ENCODE results near the gene MAP4K2.
A peak's percentile ranks its signal among the peaks of the same experiment; 100 is the strongest.

Gene MAP4K2

GRCh38 chr11:64803846-64804345 lies 882 bp upstream of the MAP4K2 start:
- Histone ChIP-seq H3K4me1 (ENCODE audit: control insufficient read depth, low read depth, low read length) (peaks cover 7% of the 10 kb centered on the region), H3K9ac (ENCODE audit: low read length) (peak overlapping the region; percentile 78), H3K4me3 (ENCODE audit: low read length) (peak overlapping the region; percentile 84), H3K36me3 (ENCODE audit: control insufficient read depth, low read depth, low read length) (peaks cover 5% of the 10 kb centered on the region), H3K27ac (ENCODE audit: low read length) (peak overlapping the region; percentile 70), H3K27me3 (ENCODE audit: control insufficient read depth, insufficient read depth, low read length) (no peaks in the 10 kb centered on the region), H3K9me3 (ENCODE audit: control insufficient read depth, low read depth, low read length) (no peaks in the 10 kb centered on the region)

DNA sequence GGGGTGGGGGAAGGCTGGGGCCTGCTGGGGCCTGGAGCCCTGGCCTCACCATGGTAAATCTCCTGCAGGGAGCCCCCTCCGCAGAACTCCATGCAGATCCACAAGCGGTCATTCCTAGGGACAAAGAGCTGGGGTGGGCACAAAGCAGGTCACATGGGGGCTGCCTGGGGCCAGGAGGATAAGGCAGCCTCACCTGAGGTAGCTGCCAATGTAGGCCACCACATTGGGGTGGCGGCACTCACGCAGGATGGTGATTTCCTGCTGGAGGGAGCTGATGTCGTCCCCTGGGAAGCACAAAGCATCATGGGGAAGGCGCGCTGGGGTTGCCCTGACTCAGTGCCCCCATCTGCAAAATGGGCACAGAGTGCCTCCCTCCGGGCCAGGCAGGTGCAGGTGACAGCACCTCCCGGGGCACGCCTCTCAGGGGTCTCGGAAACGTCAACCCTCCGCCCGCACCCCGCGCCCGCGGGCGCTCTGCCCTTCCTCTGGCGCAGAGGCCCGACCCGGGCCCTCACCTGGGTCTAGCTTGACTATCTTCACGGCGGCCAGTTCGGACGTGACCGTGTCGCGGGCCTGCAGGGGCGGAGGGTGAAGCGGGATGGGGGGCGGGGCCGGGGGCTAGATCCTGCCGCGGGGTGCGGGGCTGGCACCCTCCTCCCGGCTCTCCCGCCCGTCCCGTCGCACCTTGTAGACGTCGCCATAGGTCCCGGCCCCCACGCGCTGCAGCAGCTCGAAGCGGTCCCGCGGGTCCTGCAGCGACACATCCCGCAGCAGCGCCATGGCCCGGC lies 450 bp downstream of the MAP4K2 start:
- Histone ChIP-seq H3K4me3 (ENCODE audit: low read length) (peak overlapping the region; percentile 54), H3K27me3 (ENCODE audit: control insufficient read depth, insufficient read depth, low read length) (no peaks in the 10 kb centered on the region), H3K36me3 (ENCODE audit: control insufficient read depth, low read depth, low read length) (peaks cover 5% of the 10 kb centered on the region), H3K9ac (ENCODE audit: low read length) (no peak overlapping the region), H3K4me1 (ENCODE audit: control insufficient read depth, low read depth, low read length) (peaks cover 7% of the 10 kb centered on the region), H3K27ac (ENCODE audit: low read length) (no peak overlapping the region), H3K9me3 (ENCODE audit: control insufficient read depth, low read depth, low read length) (no peaks in the 10 kb centered on the region)

DNA sequence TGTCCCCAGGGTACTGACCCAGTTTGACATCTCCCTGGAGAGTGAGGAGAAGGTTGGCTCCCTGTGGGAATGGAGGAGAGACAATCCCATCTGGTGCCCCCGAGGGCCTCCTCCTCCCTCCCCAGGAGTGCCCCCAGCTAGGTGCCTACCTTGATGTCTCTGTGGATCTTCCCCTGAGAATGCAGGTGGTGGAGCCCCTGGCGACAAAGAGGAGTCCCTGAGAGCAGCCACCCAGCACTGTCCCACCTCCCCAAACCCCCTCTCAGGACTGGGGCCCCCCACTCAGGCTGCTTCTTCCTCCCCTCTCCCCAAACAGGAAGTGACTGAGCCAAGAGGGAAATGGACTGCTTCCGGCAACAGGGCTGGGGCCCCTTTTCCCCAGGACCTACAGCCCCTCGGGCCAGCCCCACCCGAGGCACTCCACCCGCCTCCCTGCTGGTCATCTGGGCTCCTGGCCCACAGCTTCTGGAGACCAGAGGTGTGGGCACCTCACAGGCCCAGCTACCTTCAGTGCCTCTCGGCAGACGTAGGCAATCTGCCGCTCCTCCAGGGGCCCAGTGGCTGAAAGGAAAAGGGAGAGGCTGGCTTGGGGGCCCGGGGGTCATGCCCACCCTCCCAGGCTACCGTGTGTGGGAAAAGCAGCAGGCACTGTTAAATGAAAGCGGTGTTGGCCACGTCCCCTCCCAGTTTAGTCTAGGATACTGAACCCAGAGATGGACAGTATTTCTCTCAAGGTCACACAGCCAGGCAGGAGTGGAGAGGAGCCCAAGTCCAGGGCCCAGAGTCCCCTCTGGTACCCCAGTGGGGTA lies 1.2 kb downstream of the MAP4K2 start:
- Histone ChIP-seq H3K27ac (ENCODE audit: low read length) (no peak overlapping the region), H3K9me3 (ENCODE audit: control insufficient read depth, low read depth, low read length) (no peaks in the 10 kb centered on the region), H3K27me3 (ENCODE audit: control insufficient read depth, insufficient read depth, low read length) (no peaks in the 10 kb centered on the region), H3K9ac (ENCODE audit: low read length) (no peak overlapping the region), H3K36me3 (ENCODE audit: control insufficient read depth, low read depth, low read length) (peaks cover 5% of the 10 kb centered on the region), H3K4me1 (ENCODE audit: control insufficient read depth, low read depth, low read length) (peaks cover 7% of the 10 kb centered on the region), H3K4me3 (ENCODE audit: low read length) (no peak overlapping the region)

- H3K9ac ChIP-seq (ENCODE audit: low read length) = no peak overlapping the region
- H3K36me3 ChIP-seq (ENCODE audit: control insufficient read depth, low read depth, low read length) = peaks cover 7% of the 10 kb centered on the region
- H3K27me3 ChIP-seq (ENCODE audit: control insufficient read depth, insufficient read depth, low read length) = no peaks in the 10 kb centered on the region
- no peak overlapping the region for H3K4me3 ChIP-seq (ENCODE audit: low read length)
- H3K9me3 ChIP-seq (ENCODE audit: control insufficient read depth, low read depth, low read length) = no peaks in the 10 kb centered on the region
- no peak overlapping the region for H3K27ac ChIP-seq (ENCODE audit: low read length)
- H3K4me1 ChIP-seq (ENCODE audit: control insufficient read depth, low read depth, low read length) = peaks cover 7% of the 10 kb centered on the region
These were observed 1.9 kb downstream of the MAP4K2 start for GRCh38 chr11:64801158-64801464.

DNA sequence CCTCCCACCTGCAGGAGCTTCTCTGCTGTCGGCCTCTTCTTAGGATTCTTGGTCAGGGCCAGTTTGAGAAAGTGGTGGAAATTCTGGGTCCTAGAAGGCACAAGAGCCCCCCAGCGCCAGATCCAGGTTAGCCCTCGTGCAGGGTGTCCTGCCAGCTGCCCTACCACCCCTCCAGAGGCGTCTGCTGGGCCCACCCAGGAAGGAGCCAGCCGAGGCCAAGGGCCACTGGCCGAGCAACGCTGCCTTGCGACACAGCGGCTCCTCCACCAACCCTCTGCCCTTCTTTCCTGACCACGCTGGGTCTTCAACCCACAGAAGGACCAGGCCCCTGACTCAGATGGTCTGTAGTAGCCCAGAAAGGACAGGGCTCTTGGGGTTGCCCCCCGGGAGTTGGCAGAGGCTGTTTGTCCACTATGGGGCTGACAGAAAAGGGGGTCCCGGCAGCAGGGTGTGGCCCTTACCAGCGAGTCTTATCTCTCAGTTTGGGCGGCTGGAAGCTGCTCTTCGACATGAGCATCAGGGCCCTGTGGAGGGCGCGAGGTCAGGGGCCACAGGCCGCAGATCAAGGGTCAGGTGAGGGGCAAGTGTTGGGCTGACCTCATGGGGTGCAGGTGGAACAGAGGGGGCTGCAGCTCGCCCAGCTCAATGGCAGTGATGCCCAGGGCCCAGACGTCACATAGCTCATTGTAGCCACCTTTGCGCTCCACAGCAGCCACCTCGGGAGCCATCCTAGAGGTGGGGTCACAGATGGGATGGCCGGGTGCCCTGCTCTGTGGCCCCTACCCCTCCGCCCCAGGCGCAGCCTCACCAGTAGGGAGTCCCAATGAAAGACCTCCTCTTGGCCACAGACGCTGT lies 2.5 kb downstream of the MAP4K2 start:
- H3K9me3 ChIP-seq (ENCODE audit: control insufficient read depth, low read depth, low read length) = no peaks in the 10 kb centered on the region
- no peak overlapping the region for H3K4me3 ChIP-seq (ENCODE audit: low read length)
- H3K27ac ChIP-seq (ENCODE audit: low read length) = no peak overlapping the region
- peaks cover 4% of the 10 kb centered on the region for H3K36me3 ChIP-seq (ENCODE audit: control insufficient read depth, low read depth, low read length)
- no peak overlapping the region for H3K9ac ChIP-seq (ENCODE audit: low read length)
- H3K4me1 ChIP-seq (ENCODE audit: control insufficient read depth, low read depth, low read length) = peaks cover 7% of the 10 kb centered on the region
- H3K27me3 ChIP-seq (ENCODE audit: control insufficient read depth, insufficient read depth, low read length) = no peaks in the 10 kb centered on the region

DNA sequence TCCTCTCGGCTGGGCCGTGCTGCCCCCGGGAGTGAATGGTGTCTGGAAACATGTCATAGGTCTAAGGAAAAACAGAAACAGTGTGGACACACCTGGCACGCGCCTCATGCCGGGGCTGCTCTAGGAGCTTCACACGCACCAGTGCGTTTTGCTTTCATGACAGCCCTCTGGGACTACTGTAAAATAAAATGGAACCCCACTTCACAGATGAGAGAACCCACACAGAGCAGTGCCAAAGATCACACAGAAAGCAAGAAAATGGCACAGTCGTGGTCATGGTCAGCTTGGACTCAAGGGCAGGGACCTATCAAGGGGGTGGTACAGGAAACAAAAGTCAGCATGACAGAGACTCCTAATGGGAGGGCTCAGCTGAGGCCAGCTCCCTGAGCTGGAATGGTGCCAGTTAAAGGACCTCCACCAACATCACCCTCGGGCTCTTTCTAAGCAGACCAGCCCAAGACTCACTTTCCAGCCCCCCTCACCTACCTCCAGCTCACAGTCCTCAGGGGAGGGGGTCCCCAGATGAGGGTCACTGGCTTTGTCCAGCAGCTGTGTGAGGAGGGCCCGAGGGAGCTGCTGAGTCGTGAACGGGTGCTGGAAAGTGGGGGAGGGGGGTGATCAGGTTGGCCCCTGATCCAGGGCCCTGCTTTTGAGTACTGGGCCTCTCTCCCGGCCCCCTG lies 3.3 kb downstream of the MAP4K2 start:
- Histone ChIP-seq H3K9me3 (ENCODE audit: control insufficient read depth, low read depth, low read length) (no peaks in the 10 kb centered on the region), H3K27ac (ENCODE audit: low read length) (no peak overlapping the region), H3K9ac (ENCODE audit: low read length) (no peak overlapping the region), H3K4me1 (ENCODE audit: control insufficient read depth, low read depth, low read length) (peaks cover 7% of the 10 kb centered on the region), H3K36me3 (ENCODE audit: control insufficient read depth, low read depth, low read length) (peaks cover 4% of the 10 kb centered on the region), H3K4me3 (ENCODE audit: low read length) (no peak overlapping the region), H3K27me3 (ENCODE audit: control insufficient read depth, insufficient read depth, low read length) (no peaks in the 10 kb centered on the region)

GRCh38 chr11:64799256-64799622 lies 3.8 kb downstream of the MAP4K2 start:
- Histone ChIP-seq H3K36me3 (ENCODE audit: control insufficient read depth, low read depth, low read length) (peaks cover 4% of the 10 kb centered on the region), H3K9me3 (ENCODE audit: control insufficient read depth, low read depth, low read length) (no peaks in the 10 kb centered on the region), H3K4me3 (ENCODE audit: low read length) (no peak overlapping the region), H3K27ac (ENCODE audit: low read length) (no peak overlapping the region), H3K4me1 (ENCODE audit: control insufficient read depth, low read depth, low read length) (peaks cover 5% of the 10 kb centered on the region), H3K27me3 (ENCODE audit: control insufficient read depth, insufficient read depth, low read length) (no peaks in the 10 kb centered on the region), H3K9ac (ENCODE audit: low read length) (no peak overlapping the region)

GRCh38 chr11:64796757-64797541 lies 6.1 kb downstream of the MAP4K2 start:
- H3K9me3 ChIP-seq (ENCODE audit: control insufficient read depth, low read depth, low read length) = no peaks in the 10 kb centered on the region
- H3K9ac ChIP-seq (ENCODE audit: low read length) = no peak overlapping the region
- H3K27me3 ChIP-seq (ENCODE audit: control insufficient read depth, insufficient read depth, low read length) = no peaks in the 10 kb centered on the region
- no peak overlapping the region for H3K27ac ChIP-seq (ENCODE audit: low read length)
- H3K4me3 ChIP-seq (ENCODE audit: low read length) = no peak overlapping the region
- H3K4me1 ChIP-seq (ENCODE audit: control insufficient read depth, low read depth, low read length) = no peaks in the 10 kb centered on the region
- peaks cover 4% of the 10 kb centered on the region for H3K36me3 ChIP-seq (ENCODE audit: control insufficient read depth, low read depth, low read length)

DNA sequence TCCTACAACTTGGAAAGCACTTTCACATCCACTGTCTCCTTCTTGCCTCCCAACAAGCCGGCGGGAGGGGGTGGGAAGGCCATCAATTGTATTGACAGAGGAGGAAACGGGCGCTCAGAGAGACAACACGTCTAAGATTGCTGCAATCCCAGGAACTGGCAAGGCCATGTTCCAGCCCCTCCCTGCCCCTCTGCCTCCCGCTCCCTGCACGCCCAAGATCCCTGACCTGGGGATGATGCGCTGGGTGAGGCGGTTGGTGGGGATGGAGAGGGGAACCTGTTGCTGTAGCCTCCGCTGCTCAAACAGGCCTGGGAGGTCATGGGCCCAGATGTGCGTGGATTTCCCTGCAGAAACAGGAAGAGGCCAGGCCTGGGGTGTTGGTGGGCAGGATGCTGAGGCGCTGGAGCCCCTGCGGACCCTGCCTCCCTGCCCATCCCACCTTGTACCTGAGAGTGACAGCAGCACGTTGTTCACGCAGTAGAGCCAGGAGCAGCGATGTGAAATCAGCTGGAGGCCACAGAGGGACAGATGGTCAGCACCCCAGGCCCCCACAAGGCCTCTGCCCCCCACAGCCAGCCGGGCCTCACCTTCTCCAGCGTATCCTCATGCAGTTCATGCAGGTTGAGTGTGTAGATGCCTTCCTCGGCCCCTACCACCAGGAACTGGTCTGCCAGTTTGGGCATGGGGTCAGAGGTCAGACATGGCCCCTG lies 6.8 kb downstream of the MAP4K2 start:
- Histone ChIP-seq H3K27me3 (ENCODE audit: control insufficient read depth, insufficient read depth, low read length) (no peaks in the 10 kb centered on the region), H3K4me3 (ENCODE audit: low read length) (no peak overlapping the region), H3K4me1 (ENCODE audit: control insufficient read depth, low read depth, low read length) (no peaks in the 10 kb centered on the region), H3K9me3 (ENCODE audit: control insufficient read depth, low read depth, low read length) (no peaks in the 10 kb centered on the region), H3K36me3 (ENCODE audit: control insufficient read depth, low read depth, low read length) (peaks cover 4% of the 10 kb centered on the region), H3K9ac (ENCODE audit: low read length) (no peak overlapping the region), H3K27ac (ENCODE audit: low read length) (no peak overlapping the region)

GRCh38 chr11:64794526-64794925 lies 8.5 kb downstream of the MAP4K2 start:
- Histone ChIP-seq H3K27me3 (ENCODE audit: control insufficient read depth, insufficient read depth, low read length) (no peaks in the 10 kb centered on the region), H3K27ac (ENCODE audit: low read length) (no peak overlapping the region), H3K4me1 (ENCODE audit: control insufficient read depth, low read depth, low read length) (no peaks in the 10 kb centered on the region), H3K36me3 (ENCODE audit: control insufficient read depth, low read depth, low read length) (peaks cover 4% of the 10 kb centered on the region), H3K4me3 (ENCODE audit: low read length) (no peak overlapping the region), H3K9ac (ENCODE audit: low read length) (no peak overlapping the region), H3K9me3 (ENCODE audit: control insufficient read depth, low read depth, low read length) (no peaks in the 10 kb centered on the region)

All from iPS-18a (cell line).